Diencephalon (tissue), 1 donor: Measurements from ENCODE around the gene C1QC. TPM values are rescaled to one million over a fixed set of nuclear protein-coding genes. Genes with fewer than 3 reads are reported as not detected.

Experiments
- small RNA-seq: library from RNA; depleted of rRNA; stranded (forward); fragments of <200 nt; gene quantifications from one replicate; pipeline ENCODE3, GENCODE V24; 2014
- total RNA-seq: library from RNA; depleted of rRNA; stranded (reverse); fragments of >200 nt; gene quantifications from one replicate; pipeline ENCODE4 v1.2.3, GENCODE V29; 2014

Gene C1QC
- 18.0 TPM for total RNA-seq

DNA sequence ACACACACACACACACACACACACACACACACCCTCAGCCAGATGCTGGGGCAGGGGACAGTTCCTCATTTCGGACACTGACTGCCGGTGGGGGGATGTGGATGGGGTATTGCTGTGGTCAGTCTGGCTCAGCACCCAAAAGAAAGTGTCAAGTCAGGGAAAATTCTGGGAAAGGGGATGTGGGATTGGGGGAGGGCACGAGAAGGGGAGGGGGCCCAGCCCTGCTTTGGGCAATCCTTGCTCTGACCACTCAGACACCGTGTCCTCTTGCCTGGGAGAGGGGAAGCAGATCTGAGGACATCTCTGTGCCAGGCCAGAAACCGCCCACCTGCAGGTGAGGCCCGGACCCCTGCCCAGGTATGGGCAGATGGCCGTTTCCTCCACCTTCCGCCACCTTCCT, at the start of gene C1QC:
TSS of gene C1QC (plus strand) at position 253 of the 400 bp plus-strand sequence. CDS start 391 bp downstream, outside the sequence.

DNA sequence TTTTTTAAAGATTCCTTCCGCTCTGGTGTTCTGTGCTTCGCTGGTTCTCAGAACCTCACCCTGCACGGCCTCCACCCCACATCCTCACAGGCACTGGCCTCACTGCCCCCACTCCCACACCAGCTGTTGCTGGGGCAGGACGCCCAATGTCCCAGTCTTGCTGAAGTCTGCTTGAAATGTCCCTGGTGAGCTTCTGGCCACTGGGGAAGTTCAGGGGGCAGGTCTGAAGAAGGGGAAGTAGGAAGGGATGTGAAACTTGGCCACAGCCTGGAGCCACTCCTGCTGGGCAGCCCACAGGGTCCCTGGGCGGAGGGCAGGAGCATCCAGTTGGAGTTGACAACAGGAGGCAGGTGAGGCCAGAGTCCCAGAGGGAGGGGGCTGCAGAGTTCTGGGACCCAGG, 7.1 kb upstream of the C1QC start, which contains the start of gene C1QA:
TSS of gene C1QA (plus strand) at position 276 of the 400 bp plus-strand sequence. CDS start 989 bp downstream, outside the sequence.

DNA sequence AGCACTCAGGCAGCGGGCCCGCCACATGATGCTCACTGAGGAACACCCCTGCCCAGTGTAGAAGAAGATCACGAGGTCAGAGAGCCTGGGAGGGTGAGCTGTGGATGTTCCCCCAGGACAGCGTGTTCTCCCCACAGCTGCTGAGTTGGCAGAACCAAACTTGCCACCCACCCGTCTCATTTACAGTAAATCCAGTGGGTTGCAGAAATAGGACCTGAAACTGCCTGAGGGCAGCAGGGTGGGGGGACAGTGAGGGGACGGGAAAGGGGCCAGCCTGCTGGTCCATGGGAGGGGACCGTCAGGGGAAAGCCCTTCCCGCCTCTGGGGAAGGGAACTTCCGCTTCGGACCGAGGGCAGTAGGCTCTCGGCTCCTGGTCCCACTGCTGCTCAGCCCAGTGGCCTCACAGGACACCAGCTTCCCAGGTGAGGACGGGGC, 9.5 kb downstream of the C1QC start, which contains the start of gene C1QB:
TSS of gene C1QB (plus strand) at position 356 of the 436 bp plus-strand sequence. CDS start 6,227 bp downstream, outside the sequence.

Small RNA genes lying within 50 kb of the gene (small RNA-seq; reads per million reads assigned to genes)
- not detected for gene MIR6127

Other genes with a start within 250 kb of the C1QC start
- gene ZBTB40, start 191.8 kb upstream of the C1QC start, total RNA-seq: 11.5 TPM
- gene EPHA8, start 80.1 kb upstream of the C1QC start, total RNA-seq: 10.4 TPM
- gene C1QA, start 7.0 kb upstream of the C1QC start, total RNA-seq: 17.5 TPM
- 11.3 TPM for gene C1QB, start 9.6 kb downstream of the C1QC start, total RNA-seq
- 36.9 TPM for gene EPHB2, start 67.2 kb downstream of the C1QC start, total RNA-seq